Measurements from ENCODE around the gene DBF4. TPM values are rescaled to one million over a fixed set of nuclear protein-coding genes. Genes with fewer than 3 reads are reported as not detected.

The DBF4 gene
- total and polyA plus RNA-seq, 2 of the 13 experiments (the other 11 are each of a cell fraction or from before 2014, with no cell fraction given) = 5.0 to 64.4 TPM

- TF ChIP-seq ZNF20 (CRISPR knock-in tag; IDR thresholded peaks at IDR 0.05) (0 out of 2 replicates have a peak, but pooled peaks have one; percentile 26), ZNF329 (CRISPR knock-in tag; IDR thresholded peaks at IDR 0.05; ENCODE audit: low read depth) (peak; percentile 59; the same call in 1 of the 2 replicates), GABPA (IDR thresholded peaks at IDR 0.05; ENCODE audit: low read depth, low read length) (peak; percentile 53), GABPA (CRISPR knock-in tag; IDR thresholded peaks at IDR 0.05; ENCODE audit: low read depth) (peak; percentile 67), ZNF513 (CRISPR knock-in tag; conservative IDR thresholded peaks at IDR 0.05) (no peak), MZF1 (CRISPR knock-in tag; IDR thresholded peaks at IDR 0.05; ENCODE audit: borderline replicate concordance) (no peak), PTBP1 (IDR thresholded peaks at IDR 0.05; ENCODE audit: low read depth, low read length, poor library complexity, severe bottlenecking) (no peak), ZSCAN5A (CRISPR knock-in tag; IDR thresholded peaks at IDR 0.05; ENCODE audit: borderline replicate concordance) (0 out of 2 replicates have a peak, but pooled peaks have one; percentile 24), MED8 (CRISPR knock-in tag; IDR thresholded peaks at IDR 0.05; ENCODE audit: insufficient replicate concordance) (peak; percentile 78), FOXK2 (IDR thresholded peaks at IDR 0.05) (peak; percentile 18; the same call in 1 of the 2 replicates), ZFP36 (IDR thresholded peaks at IDR 0.05; ENCODE audit: borderline replicate concordance, low read depth, low read length, partially characterized antibody) (no peak), SOX6 (IDR thresholded peaks at IDR 0.05) (no peak), SOX6 (CRISPR knock-in tag; IDR thresholded peaks at IDR 0.05) (peak; percentile 71), ZNF205 (CRISPR knock-in tag; IDR thresholded peaks at IDR 0.05) (peak; percentile 74; the same call in 1 of the 2 replicates), PREB (CRISPR knock-in tag; IDR thresholded peaks at IDR 0.05) (no peak), NFKBIZ (CRISPR knock-in tag; IDR thresholded peaks at IDR 0.05) (peak; percentile 45; the same call in 1 of the 2 replicates), ZNF12 (CRISPR knock-in tag; IDR thresholded peaks at IDR 0.05) (no peak; the same call in 1 of the 2 replicates), ZNF816 (CRISPR knock-in tag; IDR thresholded peaks at IDR 0.05; ENCODE audit: borderline replicate concordance) (peak; percentile 80), ZNF564 (CRISPR knock-in tag; IDR thresholded peaks at IDR 0.05) (peak; percentile 29; the same call in 1 of the 2 replicates)
- TF ChIP-seq, protein P1, sequence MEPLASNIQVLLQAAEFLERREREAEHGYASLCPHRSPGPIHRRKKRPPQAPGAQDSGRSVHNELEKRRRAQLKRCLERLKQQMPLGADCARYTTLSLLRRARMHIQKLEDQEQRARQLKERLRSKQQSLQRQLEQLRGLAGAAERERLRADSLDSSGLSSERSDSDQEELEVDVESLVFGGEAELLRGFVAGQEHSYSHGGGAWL (CRISPR knock-in tag; IDR thresholded peaks at IDR 0.05) = peak; percentile 38; the same call in 1 of the 2 replicates
- TF ChIP-seq, protein P2, sequence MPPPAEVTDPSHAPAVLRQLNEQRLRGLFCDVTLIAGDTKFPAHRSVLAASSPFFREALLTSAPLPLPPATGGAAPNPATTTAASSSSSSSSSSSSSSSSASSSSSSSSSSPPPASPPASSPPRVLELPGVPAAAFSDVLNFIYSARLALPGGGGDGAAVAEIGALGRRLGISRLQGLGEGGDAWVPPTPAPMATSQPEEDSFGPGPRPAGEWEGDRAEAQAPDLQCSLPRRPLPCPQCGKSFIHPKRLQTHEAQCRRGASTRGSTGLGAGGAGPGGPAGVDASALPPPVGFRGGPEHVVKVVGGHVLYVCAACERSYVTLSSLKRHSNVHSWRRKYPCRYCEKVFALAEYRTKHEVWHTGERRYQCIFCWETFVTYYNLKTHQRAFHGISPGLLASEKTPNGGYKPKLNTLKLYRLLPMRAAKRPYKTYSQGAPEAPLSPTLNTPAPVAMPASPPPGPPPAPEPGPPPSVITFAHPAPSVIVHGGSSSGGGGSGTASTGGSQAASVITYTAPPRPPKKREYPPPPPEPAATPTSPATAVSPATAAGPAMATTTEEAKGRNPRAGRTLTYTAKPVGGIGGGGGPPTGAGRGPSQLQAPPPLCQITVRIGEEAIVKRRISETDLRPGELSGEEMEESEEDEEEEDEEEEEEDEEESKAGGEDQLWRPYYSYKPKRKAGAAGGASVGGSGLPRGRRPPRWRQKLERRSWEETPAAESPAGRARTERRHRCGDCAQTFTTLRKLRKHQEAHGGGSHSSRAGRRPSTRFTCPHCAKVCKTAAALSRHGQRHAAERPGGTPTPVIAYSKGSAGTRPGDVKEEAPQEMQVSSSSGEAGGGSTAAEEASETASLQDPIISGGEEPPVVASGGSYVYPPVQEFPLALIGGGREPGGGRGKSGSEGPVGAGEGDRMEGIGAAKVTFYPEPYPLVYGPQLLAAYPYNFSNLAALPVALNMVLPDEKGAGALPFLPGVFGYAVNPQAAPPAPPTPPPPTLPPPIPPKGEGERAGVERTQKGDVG (CRISPR knock-in tag; IDR thresholded peaks at IDR 0.05; ENCODE audit: borderline replicate concordance) = no peak
Observed at GRCh38 chr7:87876040-87876868, at the start of gene DBF4, which contains the start of gene SLC25A40 (continued).
